ENCODE results near the gene PEDS1. TPM values are rescaled to one million over a fixed set of nuclear protein-coding genes. Genes with fewer than 3 reads are reported as not detected.

Gene PEDS1
- total RNA-seq, 2 experiments from 2014 or later, result 30.3 to 32.3 TPM

GRCh38 chr20:50121858-50122271, 31.7 kb downstream of the PEDS1 start:
- no peak for DNase-seq
- ChIA-PET CTCF (interaction anchor here (1.0 to 6.5 kb wide), 8 partner anchors 11 to 342 kb away, joined by 3 to 157 read pairs (median 9); partner anchors contain the start of gene PEDS1), POLR2A (interaction anchor here (1.0 to 4.4 kb wide), 4 partner anchors 9 to 44 kb away, joined by 3 to 24 read pairs (median 8); partner anchors contain the start of genes PEDS1 and UBE2V1)
- Mint-ChIP-seq H3K27me3 (no peaks in the 10 kb centered on the region), H3K27ac (no peak overlapping the region), H3K4me3 (no peak overlapping the region), H3K9me3 (no peaks in the 10 kb centered on the region), H3K36me3 (ENCODE audit: low read depth) (peaks cover 37% of the 10 kb centered on the region), H3K4me1 (peaks cover 8% of the 10 kb centered on the region)

- POLR2A ChIA-PET, result interaction anchor here (0.7 to 4.4 kb wide), 8 partner anchors 18 to 55 kb away, joined by 3 to 24 read pairs (median 5); partner anchors contain the start of gene PEDS1
- peaks cover 31% of the 10 kb centered on the region for H3K36me3 Mint-ChIP-seq (ENCODE audit: low read depth)
- H3K9me3 Mint-ChIP-seq, result no peaks in the 10 kb centered on the region
- no peak overlapping the region for H3K27ac Mint-ChIP-seq
- CTCF ChIA-PET, result interaction anchor here (0.6 to 6.5 kb wide), 15 partner anchors 8 to 428 kb away, joined by 3 to 157 read pairs (median 4); partner anchors contain the start of gene PEDS1
- H3K27me3 Mint-ChIP-seq, result no peaks in the 10 kb centered on the region
- DNase-seq, result peak; percentile 72
- no peak overlapping the region for H3K4me3 Mint-ChIP-seq
- H3K4me1 Mint-ChIP-seq, result peaks cover 8% of the 10 kb centered on the region
These were observed 32.4 kb downstream of the PEDS1 start for GRCh38 chr20:50120935-50121693.

GRCh38 chr20:50118203-50118602, 35.3 kb downstream of the PEDS1 start:
- Mint-ChIP-seq H3K4me3 (no peak overlapping the region), H3K4me1 (peaks cover 35% of the 10 kb centered on the region), H3K36me3 (ENCODE audit: low read depth) (peaks cover 8% of the 10 kb centered on the region), H3K27me3 (no peaks in the 10 kb centered on the region), H3K9me3 (no peaks in the 10 kb centered on the region), H3K27ac (no peak overlapping the region)
- CTCF ChIA-PET, result interaction anchor here (0.8 to 6.5 kb wide), 4 partner anchors 16 to 62 kb away, joined by 3 to 157 read pairs (median 48); partner anchors contain the start of gene PEDS1
- no peak for DNase-seq
- POLR2A ChIA-PET, result no interaction called here

- H3K27me3 Mint-ChIP-seq, result no peaks in the 10 kb centered on the region
- peaks cover 14% of the 10 kb centered on the region for H3K36me3 Mint-ChIP-seq (ENCODE audit: low read depth)
- ChIA-PET CTCF (interaction anchor here (1.2 to 5.4 kb wide), 10 partner anchors 10 to 137 kb away, joined by 3 to 35 read pairs (median 9); partner anchors contain the start of gene PEDS1), POLR2A (interaction anchor here (0.8 to 7.9 kb wide), 12 partner anchors 10 to 395 kb away, joined by 3 to 73 read pairs (median 4); partner anchors contain the start of genes CEBPB, PEDS1 and RNF114)
- H3K4me1 Mint-ChIP-seq, result peaks cover 47% of the 10 kb centered on the region
- DNase-seq, result no peak
- H3K9me3 Mint-ChIP-seq, result no peaks in the 10 kb centered on the region
- peak overlapping the region; percentile 85 for H3K27ac Mint-ChIP-seq
- H3K4me3 Mint-ChIP-seq, result peak overlapping the region; percentile 80
These were observed 37.0 kb downstream of the PEDS1 start for GRCh38 chr20:50116368-50116999.

GRCh38 chr20:50115591-50116367, 37.7 kb downstream of the PEDS1 start:
- POLR2A ChIA-PET, result interaction anchor here (0.8 to 7.9 kb wide), 13 partner anchors 11 to 396 kb away, joined by 3 to 73 read pairs (median 4); partner anchors contain the start of genes CEBPB, PEDS1 and RNF114
- peak overlapping the region; percentile 80 for H3K4me3 Mint-ChIP-seq
- H3K9me3 Mint-ChIP-seq, result no peaks in the 10 kb centered on the region
- peaks cover 18% of the 10 kb centered on the region for H3K36me3 Mint-ChIP-seq (ENCODE audit: low read depth)
- CTCF ChIA-PET, result interaction anchor here (0.5 to 5.4 kb wide), 15 partner anchors 10 to 853 kb away, joined by 3 to 35 read pairs (median 5); partner anchors contain the start of gene PEDS1
- peak overlapping the region; percentile 85 for H3K27ac Mint-ChIP-seq
- H3K27me3 Mint-ChIP-seq, result no peaks in the 10 kb centered on the region
- peak; percentile 91 for DNase-seq
- peaks cover 52% of the 10 kb centered on the region for H3K4me1 Mint-ChIP-seq

GRCh38 chr20:50115041-50115512, 38.4 kb downstream of the PEDS1 start:
- ChIA-PET CTCF (interaction anchor here (0.5 to 5.4 kb wide), 14 partner anchors 9 to 853 kb away, joined by 3 to 35 read pairs (median 4); partner anchors contain the start of gene PEDS1), POLR2A (interaction anchor here (1.0 to 7.9 kb wide), 9 partner anchors 11 to 396 kb away, joined by 3 to 73 read pairs (median 4); partner anchors contain the start of genes CEBPB, PEDS1 and RNF114)
- Mint-ChIP-seq H3K27ac (peak overlapping the region; percentile 85), H3K4me3 (peak overlapping the region; percentile 80), H3K27me3 (no peaks in the 10 kb centered on the region), H3K9me3 (no peaks in the 10 kb centered on the region), H3K4me1 (peaks cover 60% of the 10 kb centered on the region), H3K36me3 (ENCODE audit: low read depth) (peaks cover 25% of the 10 kb centered on the region)
- no peak for DNase-seq

GRCh38 chr20:50113420-50114224, 39.9 kb downstream of the PEDS1 start:
- no peak for DNase-seq
- ChIA-PET CTCF (interaction anchor here (0.7 to 5.4 kb wide), 9 partner anchors 27 to 562 kb away, joined by 3 to 35 read pairs (median 3); partner anchors contain the start of genes PEDS1 and RNF114), POLR2A (interaction anchor here (0.6 to 7.9 kb wide), 12 partner anchors 8 to 398 kb away, joined by 3 to 73 read pairs (median 3); partner anchors contain the start of genes PEDS1 and RNF114)
- Mint-ChIP-seq H3K27me3 (no peaks in the 10 kb centered on the region), H3K9me3 (no peaks in the 10 kb centered on the region), H3K27ac (peak overlapping the region; percentile 95), H3K4me3 (peak overlapping the region; percentile 91), H3K4me1 (peaks cover 71% of the 10 kb centered on the region), H3K36me3 (ENCODE audit: low read depth) (peaks cover 35% of the 10 kb centered on the region)

- Mint-ChIP-seq H3K4me1 (peaks cover 80% of the 10 kb centered on the region), H3K36me3 (ENCODE audit: low read depth) (peaks cover 44% of the 10 kb centered on the region), H3K4me3 (peak within 1 kb of the TSS; percentile 91), H3K9me3 (no peaks in the 10 kb centered on the region), H3K27ac (peak within 1 kb of the TSS; percentile 95), H3K27me3 (no peaks in the 10 kb centered on the region)
- ChIA-PET CTCF (interaction anchor here (0.7 to 5.4 kb wide), 11 partner anchors 15 to 563 kb away, joined by 3 to 35 read pairs (median 3); partner anchors contain the start of genes PEDS1 and RNF114), POLR2A (interaction anchor here (0.7 to 7.9 kb wide), 16 partner anchors 9 to 399 kb away, joined by 3 to 73 read pairs (median 3); partner anchors contain the start of genes PEDS1 and RNF114)
- DNase-seq, result peak; percentile 90
These were observed 40.8 kb downstream of the PEDS1 start, which contains the start of gene UBE2V1 for GRCh38 chr20:50112512-50113419. UBE2V1 (minus strand) TSS chr20:50113150; CDS start chr20:50113128, 22 bp downstream.

GRCh38 chr20:50111829-50112495, 41.6 kb downstream of the PEDS1 start:
- DNase-seq, result no peak
- Mint-ChIP-seq H3K27ac (peak overlapping the region; percentile 95), H3K27me3 (no peaks in the 10 kb centered on the region), H3K36me3 (ENCODE audit: low read depth) (peaks cover 45% of the 10 kb centered on the region), H3K4me1 (peaks cover 86% of the 10 kb centered on the region), H3K9me3 (no peaks in the 10 kb centered on the region), H3K4me3 (peak overlapping the region; percentile 91)
- ChIA-PET CTCF (interaction anchor here (0.7 to 5.4 kb wide), 5 partner anchors 14 to 67 kb away, joined by 3 to 35 read pairs (median 4); partner anchors contain the start of gene PEDS1), POLR2A (interaction anchor here (0.9 to 7.9 kb wide), 10 partner anchors 14 to 443 kb away, joined by 3 to 73 read pairs (median 4); partner anchors contain the start of genes PEDS1 and RNF114)

Measured in activated CD4-positive, alpha-beta memory T cell treated with anti-CD3 and anti-CD28 coated beads, Interleukin-2, amount 10 ng/mL, durations not matched to agents 7 days and 5 days (primary cell).